ENCODE results near the gene ZBBX. TPM values are rescaled to one million over a fixed set of nuclear protein-coding genes. Genes with fewer than 3 reads are reported as not detected.

The ZBBX gene
- total RNA-seq, 1 donor from 2014 or later = not detected

Other genes with a start within 250 kb of the ZBBX start
- gene SERPINI2, start 93.7 kb upstream of the ZBBX start, total RNA-seq = not detected in 2 replicates